ENCODE results near the gene HDHD5.

Gene HDHD5

GRCh38 chr22:17158568-17159503 lies at the start of gene HDHD5:
Gene HDHD5, minus strand, starts transcription at chr22:17159277. Its CDS starts 26 bp downstream, at chr22:17159251.
- peaks cover 45% of the 10 kb centered on the region for H3K4me1 Mint-ChIP-seq (ENCODE audit: low read depth)
- peak within 1 kb of the TSS; percentile 88 for H3K27ac Mint-ChIP-seq

GRCh38 chr22:17205432-17205831 lies 46.4 kb upstream of the HDHD5 start:
- H3K9me3 Mint-ChIP-seq = no peaks in the 10 kb centered on the region
- H3K4me1 Mint-ChIP-seq (ENCODE audit: low read depth) = peaks cover 40% of the 10 kb centered on the region
- peaks cover 100% of the 10 kb centered on the region for H3K36me3 Mint-ChIP-seq (ENCODE audit: low read depth)
- no peak overlapping the region for H3K4me3 Mint-ChIP-seq
- no peak overlapping the region for H3K27ac Mint-ChIP-seq
- intact Hi-C loops (cut with micrococcal nuclease) = no loop called here
- H3K27me3 Mint-ChIP-seq = no peaks in the 10 kb centered on the region

More at GRCh38 chr22:17158568-17159503, at the start of gene HDHD5:
- intact Hi-C loops (cut with micrococcal nuclease) = loop anchor here (1.0 to 5.0 kb wide), 3 partner anchors 12 to 74 kb away; partner anchors contain the start of genes IL17RA and TMEM121B
- no peaks in the 10 kb centered on the region for H3K9me3 Mint-ChIP-seq
- peaks cover 6% of the 10 kb centered on the region for H3K36me3 Mint-ChIP-seq (ENCODE audit: low read depth)
- no peaks in the 10 kb centered on the region for H3K27me3 Mint-ChIP-seq
- peak within 1 kb of the TSS; percentile 88 for H3K4me3 Mint-ChIP-seq

- H3K4me1 Mint-ChIP-seq (ENCODE audit: low read depth) = peaks cover 34% of the 10 kb centered on the region
- H3K27me3 Mint-ChIP-seq = no peaks in the 10 kb centered on the region
- H3K4me3 Mint-ChIP-seq = no peak overlapping the region
- H3K9me3 Mint-ChIP-seq = no peaks in the 10 kb centered on the region
- intact Hi-C loops (cut with micrococcal nuclease) = no loop called here
- peak overlapping the region; percentile 6 for H3K27ac Mint-ChIP-seq
- peaks cover 100% of the 10 kb centered on the region for H3K36me3 Mint-ChIP-seq (ENCODE audit: low read depth)
These were observed 42.3 kb upstream of the HDHD5 start for GRCh38 chr22:17201285-17201945.

GRCh38 chr22:17199003-17199731 lies 40.1 kb upstream of the HDHD5 start:
- Mint-ChIP-seq H3K4me3 (no peak overlapping the region), H3K4me1 (ENCODE audit: low read depth) (peaks cover 44% of the 10 kb centered on the region), H3K36me3 (ENCODE audit: low read depth) (peaks cover 100% of the 10 kb centered on the region), H3K9me3 (no peaks in the 10 kb centered on the region), H3K27me3 (no peaks in the 10 kb centered on the region), H3K27ac (peak overlapping the region; percentile 62)
- intact Hi-C loops (cut with micrococcal nuclease) = no loop called here

- Mint-ChIP-seq H3K4me3 (no peak overlapping the region), H3K27me3 (no peaks in the 10 kb centered on the region), H3K4me1 (ENCODE audit: low read depth) (peaks cover 49% of the 10 kb centered on the region), H3K9me3 (no peaks in the 10 kb centered on the region), H3K36me3 (ENCODE audit: low read depth) (peaks cover 100% of the 10 kb centered on the region), H3K27ac (peak overlapping the region; percentile 62)
- intact Hi-C loops (cut with micrococcal nuclease) = no loop called here
These were observed 39.3 kb upstream of the HDHD5 start for GRCh38 chr22:17198170-17199002.

GRCh38 chr22:17194213-17194612 lies 35.1 kb upstream of the HDHD5 start:
- Mint-ChIP-seq H3K27me3 (no peaks in the 10 kb centered on the region), H3K4me1 (ENCODE audit: low read depth) (peaks cover 19% of the 10 kb centered on the region), H3K27ac (peak overlapping the region; percentile 72), H3K36me3 (ENCODE audit: low read depth) (peaks cover 100% of the 10 kb centered on the region), H3K9me3 (no peaks in the 10 kb centered on the region), H3K4me3 (no peak overlapping the region)
- intact Hi-C loops (cut with micrococcal nuclease) = no loop called here

- Mint-ChIP-seq H3K4me3 (no peak overlapping the region), H3K36me3 (ENCODE audit: low read depth) (peaks cover 100% of the 10 kb centered on the region), H3K27me3 (no peaks in the 10 kb centered on the region), H3K27ac (no peak overlapping the region), H3K9me3 (no peaks in the 10 kb centered on the region), H3K4me1 (ENCODE audit: low read depth) (peaks cover 21% of the 10 kb centered on the region)
- intact Hi-C loops (cut with micrococcal nuclease) = no loop called here
These were observed 33.1 kb upstream of the HDHD5 start for GRCh38 chr22:17192186-17192585.

- H3K27me3 Mint-ChIP-seq = no peaks in the 10 kb centered on the region
- H3K36me3 Mint-ChIP-seq (ENCODE audit: low read depth) = peaks cover 100% of the 10 kb centered on the region
- no peak overlapping the region for H3K27ac Mint-ChIP-seq
- intact Hi-C loops (cut with micrococcal nuclease) = no loop called here
- H3K4me1 Mint-ChIP-seq (ENCODE audit: low read depth) = peaks cover 21% of the 10 kb centered on the region
- no peak overlapping the region for H3K4me3 Mint-ChIP-seq
- no peaks in the 10 kb centered on the region for H3K9me3 Mint-ChIP-seq
These were observed 32.2 kb upstream of the HDHD5 start for GRCh38 chr22:17191163-17191784.

- no peaks in the 10 kb centered on the region for H3K27me3 Mint-ChIP-seq
- intact Hi-C loops (cut with micrococcal nuclease) = no loop called here
- peaks cover 100% of the 10 kb centered on the region for H3K36me3 Mint-ChIP-seq (ENCODE audit: low read depth)
- H3K4me3 Mint-ChIP-seq = no peak overlapping the region
- no peaks in the 10 kb centered on the region for H3K9me3 Mint-ChIP-seq
- no peak overlapping the region for H3K27ac Mint-ChIP-seq
- peaks cover 21% of the 10 kb centered on the region for H3K4me1 Mint-ChIP-seq (ENCODE audit: low read depth)
These were observed 31.6 kb upstream of the HDHD5 start for GRCh38 chr22:17190702-17191101.

GRCh38 chr22:17176715-17177114 lies 17.6 kb upstream of the HDHD5 start:
- Mint-ChIP-seq H3K4me3 (no peak overlapping the region), H3K9me3 (no peaks in the 10 kb centered on the region), H3K4me1 (ENCODE audit: low read depth) (peaks cover 4% of the 10 kb centered on the region)

GRCh38 chr22:17172029-17172833 lies 13.2 kb upstream of the HDHD5 start:
- Mint-ChIP-seq H3K4me1 (ENCODE audit: low read depth) (peaks cover 11% of the 10 kb centered on the region), H3K36me3 (ENCODE audit: low read depth) (peaks cover under 1% of the 10 kb centered on the region), H3K4me3 (peak overlapping the region; percentile 88), H3K9me3 (no peaks in the 10 kb centered on the region), H3K27ac (peak overlapping the region; percentile 94), H3K27me3 (no peaks in the 10 kb centered on the region)
- intact Hi-C loops (cut with micrococcal nuclease) = loop anchor here (5.0 kb wide), 1 partner anchor 55 kb away; no protein-coding TSS in a partner anchor

More at GRCh38 chr22:17176715-17177114, 17.6 kb upstream of the HDHD5 start:
- no peak overlapping the region for H3K27ac Mint-ChIP-seq
- H3K27me3 Mint-ChIP-seq = no peaks in the 10 kb centered on the region
- intact Hi-C loops (cut with micrococcal nuclease) = no loop called here
- H3K36me3 Mint-ChIP-seq (ENCODE audit: low read depth) = peaks cover 46% of the 10 kb centered on the region
